ENCODE data around the gene CACNA2D3. TPM values are rescaled to one million over a fixed set of nuclear protein-coding genes. Genes with fewer than 3 reads are reported as not detected.

The CACNA2D3 gene
- total RNA-seq, 2 donors from 2014 or later = 0.42 to 0.98 TPM

DNA sequence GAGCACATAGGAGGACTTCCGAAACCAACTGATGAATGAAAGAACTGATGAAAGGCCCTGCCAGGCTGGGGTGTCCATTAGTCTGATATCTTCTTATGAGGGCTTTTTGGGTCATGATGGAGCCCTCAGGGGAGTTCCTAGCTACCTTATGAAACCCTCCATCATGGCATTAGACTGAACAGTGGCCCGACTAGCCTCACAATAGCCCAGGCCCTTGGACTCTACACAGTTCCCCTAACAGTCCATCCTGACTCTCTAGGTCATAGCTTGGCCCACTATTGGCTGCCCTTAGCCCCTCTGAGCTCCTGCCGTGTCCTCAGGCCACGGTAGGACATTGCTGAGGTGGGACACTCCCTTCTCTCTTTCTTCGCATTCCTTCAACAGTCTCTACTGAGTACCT lies 365.9 kb downstream of the CACNA2D3 start:
- no peak for DNase-seq
- Histone ChIP-seq H3K4me3 (no peak overlapping the region), H3K27me3 (no peaks in the 10 kb centered on the region), H3K4me1 (no peaks in the 10 kb centered on the region), H3K36me3 (no peaks in the 10 kb centered on the region), H3K9me3 (no peaks in the 10 kb centered on the region), H3K27ac (no peak overlapping the region), H3K9ac (ENCODE audit: low read depth in 2 of 2, low read length in 2 of 2) (no peak overlapping the region)
- TF ChIP-seq, protein P1, sequence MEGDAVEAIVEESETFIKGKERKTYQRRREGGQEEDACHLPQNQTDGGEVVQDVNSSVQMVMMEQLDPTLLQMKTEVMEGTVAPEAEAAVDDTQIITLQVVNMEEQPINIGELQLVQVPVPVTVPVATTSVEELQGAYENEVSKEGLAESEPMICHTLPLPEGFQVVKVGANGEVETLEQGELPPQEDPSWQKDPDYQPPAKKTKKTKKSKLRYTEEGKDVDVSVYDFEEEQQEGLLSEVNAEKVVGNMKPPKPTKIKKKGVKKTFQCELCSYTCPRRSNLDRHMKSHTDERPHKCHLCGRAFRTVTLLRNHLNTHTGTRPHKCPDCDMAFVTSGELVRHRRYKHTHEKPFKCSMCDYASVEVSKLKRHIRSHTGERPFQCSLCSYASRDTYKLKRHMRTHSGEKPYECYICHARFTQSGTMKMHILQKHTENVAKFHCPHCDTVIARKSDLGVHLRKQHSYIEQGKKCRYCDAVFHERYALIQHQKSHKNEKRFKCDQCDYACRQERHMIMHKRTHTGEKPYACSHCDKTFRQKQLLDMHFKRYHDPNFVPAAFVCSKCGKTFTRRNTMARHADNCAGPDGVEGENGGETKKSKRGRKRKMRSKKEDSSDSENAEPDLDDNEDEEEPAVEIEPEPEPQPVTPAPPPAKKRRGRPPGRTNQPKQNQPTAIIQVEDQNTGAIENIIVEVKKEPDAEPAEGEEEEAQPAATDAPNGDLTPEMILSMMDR (IDR thresholded peaks at IDR 0.05) = no peak
- intact Hi-C loops (cut with DNase I) = no loop called here

DNA sequence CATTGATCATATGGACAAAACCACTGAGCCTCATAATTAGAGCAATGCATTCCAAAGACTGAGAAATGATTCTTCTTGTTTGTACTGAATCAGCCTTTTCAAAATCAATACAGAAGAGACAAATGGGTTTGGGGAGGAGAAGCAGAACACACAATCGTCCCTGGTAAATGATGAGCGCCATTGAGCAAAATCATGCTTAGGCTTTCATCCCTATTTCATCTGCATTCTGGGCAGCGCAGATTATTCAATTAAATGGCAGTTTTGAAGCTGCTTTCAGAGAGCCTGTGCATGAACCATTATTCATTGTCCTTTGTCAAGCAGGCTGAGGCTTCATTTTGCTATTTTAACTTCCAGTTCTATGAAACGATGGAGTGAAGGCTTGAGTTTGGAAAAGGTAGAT lies 371.9 kb downstream of the CACNA2D3 start:
- intact Hi-C loops (cut with DNase I) = no loop called here
- no peak overlapping the region for H3K9ac ChIP-seq (ENCODE audit: low read depth in 2 of 2, low read length in 2 of 2)
- H3K4me1 ChIP-seq = no peaks in the 10 kb centered on the region
- no peak overlapping the region for H3K4me3 ChIP-seq
- no peaks in the 10 kb centered on the region for H3K9me3 ChIP-seq
- H3K27me3 ChIP-seq = no peaks in the 10 kb centered on the region
- H3K36me3 ChIP-seq = no peaks in the 10 kb centered on the region
- no peak overlapping the region for H3K27ac ChIP-seq
- TF ChIP-seq, protein P1 (IDR thresholded peaks at IDR 0.05) = no peak
- DNase-seq = no peak

DNA sequence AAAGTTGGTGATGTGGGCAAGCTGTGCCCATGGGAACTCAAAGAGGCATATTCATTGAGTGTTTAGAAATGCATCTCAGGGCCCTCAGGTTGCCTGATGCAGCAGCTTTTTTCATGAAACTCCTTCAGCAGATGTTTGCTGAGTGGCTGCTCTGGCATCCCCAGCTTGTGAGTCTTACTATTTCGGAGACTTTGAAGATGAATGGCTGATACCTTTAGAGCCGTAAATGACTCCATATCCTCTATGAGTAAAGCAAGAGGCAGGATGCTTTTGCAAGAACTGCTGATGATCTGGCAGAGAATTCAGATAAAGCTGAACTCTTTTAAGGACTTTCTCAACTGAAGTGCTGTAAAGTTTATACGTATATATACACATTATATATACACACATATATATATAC lies 384.3 kb downstream of the CACNA2D3 start:
- H3K4me3 ChIP-seq = no peak overlapping the region
- H3K36me3 ChIP-seq = no peaks in the 10 kb centered on the region
- no peaks in the 10 kb centered on the region for H3K27me3 ChIP-seq
- H3K9me3 ChIP-seq = no peaks in the 10 kb centered on the region
- H3K9ac ChIP-seq (ENCODE audit: low read depth in 2 of 2, low read length in 2 of 2) = no peak overlapping the region
- H3K4me1 ChIP-seq = no peaks in the 10 kb centered on the region
- DNase-seq = no peak
- H3K27ac ChIP-seq = no peak overlapping the region
- intact Hi-C loops (cut with DNase I) = no loop called here
- TF ChIP-seq, protein P1 (IDR thresholded peaks at IDR 0.05) = no peak

DNA sequence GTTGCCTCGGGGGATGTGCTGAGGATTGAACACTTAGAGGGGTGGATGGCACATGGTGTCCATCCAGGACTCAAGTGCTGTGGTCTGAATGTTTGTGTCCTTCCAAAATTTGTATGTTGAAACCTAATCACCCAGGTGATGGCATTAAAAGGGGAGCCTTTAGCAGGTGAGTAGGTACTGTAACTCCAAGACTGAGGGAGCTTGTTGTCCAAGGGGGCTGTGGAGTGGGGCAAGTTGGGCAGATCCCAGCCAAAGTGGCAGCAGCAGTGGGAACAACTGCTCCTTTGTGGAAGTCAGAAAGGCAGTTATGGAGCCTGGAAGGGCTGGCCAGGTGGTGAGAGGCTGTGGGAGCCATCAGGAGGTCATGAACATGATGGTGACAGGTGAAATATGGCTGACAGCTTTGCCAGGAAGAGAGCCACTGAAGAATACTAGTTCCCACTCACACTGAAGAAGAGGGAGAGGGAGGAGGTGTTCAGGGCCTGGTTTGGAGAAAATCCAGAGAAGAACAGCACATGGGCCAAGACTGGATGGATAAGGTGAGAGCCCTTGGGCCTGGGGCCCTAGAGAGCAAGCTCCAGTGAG lies 385.6 kb downstream of the CACNA2D3 start:
- intact Hi-C loops (cut with DNase I) = no loop called here
- H3K36me3 ChIP-seq = no peaks in the 10 kb centered on the region
- no peaks in the 10 kb centered on the region for H3K27me3 ChIP-seq
- H3K9ac ChIP-seq (ENCODE audit: low read depth in 2 of 2, low read length in 2 of 2) = no peak overlapping the region
- TF ChIP-seq, protein P1 (IDR thresholded peaks at IDR 0.05) = no peak
- no peak overlapping the region for H3K27ac ChIP-seq
- no peaks in the 10 kb centered on the region for H3K9me3 ChIP-seq
- no peaks in the 10 kb centered on the region for H3K4me1 ChIP-seq
- no peak for DNase-seq
- no peak overlapping the region for H3K4me3 ChIP-seq

DNA sequence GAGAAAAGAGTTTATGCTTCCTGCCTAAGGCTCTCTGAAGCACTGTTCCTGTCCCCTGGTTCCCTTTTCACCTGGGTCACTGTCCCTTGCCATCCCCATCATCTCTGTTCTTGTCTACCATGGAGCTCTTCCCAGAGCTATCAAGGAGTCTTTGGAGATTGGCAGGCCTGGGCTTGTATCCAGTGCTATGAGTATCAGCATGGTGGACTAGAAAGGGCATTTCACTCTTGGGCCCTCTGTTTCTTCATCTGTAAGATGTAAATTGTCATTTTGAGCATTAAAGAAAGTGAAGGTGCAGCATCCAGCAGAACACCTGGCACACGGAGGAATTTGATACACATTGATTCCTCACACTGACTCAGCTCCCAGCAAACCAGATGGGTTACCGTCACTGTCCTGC lies 388.2 kb downstream of the CACNA2D3 start:
- intact Hi-C loops (cut with DNase I) = no loop called here
- H3K4me1 ChIP-seq = no peaks in the 10 kb centered on the region

More for the DNA sequence above, 388.2 kb downstream of the CACNA2D3 start:
- Histone ChIP-seq H3K9ac (ENCODE audit: low read depth in 2 of 2, low read length in 2 of 2) (no peak overlapping the region), H3K27ac (no peak overlapping the region), H3K4me3 (no peak overlapping the region), H3K9me3 (no peaks in the 10 kb centered on the region), H3K27me3 (no peaks in the 10 kb centered on the region), H3K36me3 (no peaks in the 10 kb centered on the region)
- no peak for DNase-seq
- TF ChIP-seq, protein P1 (IDR thresholded peaks at IDR 0.05) = no peak

All from colonic mucosa (tissue), 4 donors.